Activated CD4-positive, alpha-beta T cell treated with anti-CD3 and anti-CD28 coated beads, Interleukin-2, amount 50 U/mL, for 4 hours (primary cell): ENCODE data around the gene KHK.
"Not testable (repeated sequence)": the region's sequence is repeated elsewhere in the genome, so short reads cannot be mapped to it uniquely, and the experiment has no call there.

Experiments used
- DNase-seq, 2 experiments: peaks; one replicate each; pipeline ENCODE4 v3.0.0-alpha.2; 2020

KHK gene

GRCh38 chr2:27099334-27099955 lies 12.9 kb downstream of the KHK start:
- no peak for DNase-seq

- no peak for DNase-seq
Measured at GRCh38 chr2:27100036-27100435, 13.5 kb downstream of the KHK start.

GRCh38 chr2:27102329-27102728 lies 15.8 kb downstream of the KHK start:
- no peak for DNase-seq

GRCh38 chr2:27105981-27106380 lies 19.4 kb downstream of the KHK start:
- DNase-seq, result no peak

GRCh38 chr2:27108221-27108620 lies 21.6 kb downstream of the KHK start:
- DNase-seq, result no peak

- DNase-seq, result no peak
Measured at GRCh38 chr2:27109083-27109482, 22.5 kb downstream of the KHK start.

GRCh38 chr2:27110603-27111352 lies 24.2 kb downstream of the KHK start:
- not testable (repeated sequence) for DNase-seq

- not testable (repeated sequence) for DNase-seq
Measured at GRCh38 chr2:27111392-27112078, 25.0 kb downstream of the KHK start.

- DNase-seq, result no peak
Measured at GRCh38 chr2:27115519-27115918, 28.9 kb downstream of the KHK start.

- DNase-seq, result no peak
Measured at GRCh38 chr2:27117995-27118524, 31.5 kb downstream of the KHK start.

- DNase-seq, result no peak
Measured at GRCh38 chr2:27118525-27119329, 32.2 kb downstream of the KHK start, which contains the start of gene CGREF1. Gene CGREF1 (minus strand): TSS chr2:27119128. CDS start chr2:27104366, 14,762 bp downstream.

GRCh38 chr2:27119330-27119670 lies 32.7 kb downstream of the KHK start:
- DNase-seq, result not testable (repeated sequence)

- no peak for DNase-seq
Measured at GRCh38 chr2:27121906-27122305, 35.3 kb downstream of the KHK start.

GRCh38 chr2:27122791-27123190 lies 36.2 kb downstream of the KHK start:
- no peak for DNase-seq

- peak; percentile 33 to 36 for DNase-seq
Measured at GRCh38 chr2:27123302-27124150, 37.0 kb downstream of the KHK start, which contains the start of gene ABHD1. Gene ABHD1 (plus strand): TSS chr2:27123815. CDS start chr2:27123949, 134 bp downstream.

GRCh38 chr2:27125104-27125503 lies 38.5 kb downstream of the KHK start:
- no peak for DNase-seq

GRCh38 chr2:27126252-27126710 lies 39.7 kb downstream of the KHK start:
- no peak for DNase-seq

- DNase-seq, result no peak
Measured at GRCh38 chr2:27127883-27128667, 41.5 kb downstream of the KHK start.

GRCh38 chr2:27128668-27129571 lies 42.3 kb downstream of the KHK start:
- no peak for DNase-seq

GRCh38 chr2:27130396-27130795 lies 43.8 kb downstream of the KHK start:
- DNase-seq, result no peak
